Ovary (tissue), 10 donors: ENCODE measurements around the gene USP17L11. TPM values are rescaled to one million over a fixed set of nuclear protein-coding genes. Genes with fewer than 3 reads are reported as not detected.
A peak's percentile ranks its signal among the peaks of the same experiment; 100 is the strongest.
"Not testable (repeated sequence)": the region's sequence is repeated elsewhere in the genome, so short reads cannot be mapped to it uniquely, and the experiment has no call there.

ENCODE experiments used
- DNase-seq, 5 donors: peaks; one replicate each; pipeline ENCODE4 v3.0.0-alpha.2; 2019 to 2020
- H3K27ac ChIP-seq, 2 donors: fragments of 200-600 bp; one replicate each; pipeline versions ENCODE4 v1.5.1 to v1.8.0; 2019 to 2022
- H3K27me3 ChIP-seq: fragments of 200-600 bp; one replicate; pipeline ENCODE4 v1.8.0; 2022
- H3K36me3 ChIP-seq: fragments of 200-600 bp; sonication (generic); one replicate; pipeline ENCODE4 v1.5.1; 2019
- H3K4me1 ChIP-seq: one replicate; pipeline ENCODE4 v1.8.1; 2013; ENCODE audit warnings: mild to moderate bottlenecking, moderate library complexity; ENCODE audit not compliant: insufficient read depth
- H3K4me3 ChIP-seq: fragments of 200-600 bp; sonication (generic); one replicate; pipeline ENCODE4 v1.5.1; 2017
- H3K9me3 ChIP-seq, 2 donors: fragments of 200-600 bp in 1 of 2; sonication (generic) in 1 of 2; one replicate each; pipeline versions ENCODE4 v1.5.1 to v1.8.1; 2013 to 2019; ENCODE audit warnings: mild to moderate bottlenecking in 1 of 2, moderate library complexity in 1 of 2
- WGBS, 3 donors: extraction: QIAGEN DNeasy Blood & Tissue Kit in 1 of 3; methylation state at CpG; one replicate each; pipeline versions ENCODE4 v1.1.5 to v1.1.7; 2013 to 2017; 5-methylcytosine and 5-hydroxymethylcytosine counted together
- intact Hi-C, 4 donors: fragments of 100-400 bp; cut with DNase I; formaldehyde crosslinking; loops; one replicate each; pipeline versions ENCODE4 v1.11.0 to v1.15.1; 2022 to 2023
- long read RNA-seq, 3 donors: library from polyadenylated mRNA in 2 of 3; unstranded in 2 of 3; transcript quantifications; one replicate each; pipeline ENCODE4 v2.0.0 and lab custom pipeline, GENCODE V29; 2021 to 2026
- polyA plus RNA-seq, 2 donors: library from polyadenylated mRNA; stranded (reverse); fragments of 200-250 nt in 1 of 2; fragments of 350-450 nt in 1 of 2; fragmentation: Illumina TruSeq in 1 of 2; extraction: RNeasy Lipid Tissue Mini Kit (QIAGEN cat#74804) in 1 of 2; gene quantifications; one replicate each; pipeline ENCODE4 v1.2.3, GENCODE V29; 2013 to 2014
- total RNA-seq, 7 donors: library from RNA; depleted of rRNA in 2 of 7; stranded (reverse); fragments of >200 nt in 2 of 7; fragmentation: NEBNext Ultra II Directional in 3 of 7; extraction: Animal tissue kit (Norgen Biotek cat#: 25700) in 3 of 7; gene quantifications; one replicate each; pipeline versions ENCODE4 v1.1.0 to v1.2.4, GENCODE V29; 2016 to 2023
- donor health status: DM: no; HTN: no; CAD: no; lungs with moderate emphysema.
- donor health status: DM: no; HTN: no; CAD: no.
- donor health status: Bipolar disorder and iron deficiency.
- donor health status: DM: yes; HTN: yes; CAD: no.
- donor health status: DM: no; HTN: no; CAD: no.
- donor health status: DM: yes; HTN: yes; CAD: no.

USP17L11 gene, protein sequence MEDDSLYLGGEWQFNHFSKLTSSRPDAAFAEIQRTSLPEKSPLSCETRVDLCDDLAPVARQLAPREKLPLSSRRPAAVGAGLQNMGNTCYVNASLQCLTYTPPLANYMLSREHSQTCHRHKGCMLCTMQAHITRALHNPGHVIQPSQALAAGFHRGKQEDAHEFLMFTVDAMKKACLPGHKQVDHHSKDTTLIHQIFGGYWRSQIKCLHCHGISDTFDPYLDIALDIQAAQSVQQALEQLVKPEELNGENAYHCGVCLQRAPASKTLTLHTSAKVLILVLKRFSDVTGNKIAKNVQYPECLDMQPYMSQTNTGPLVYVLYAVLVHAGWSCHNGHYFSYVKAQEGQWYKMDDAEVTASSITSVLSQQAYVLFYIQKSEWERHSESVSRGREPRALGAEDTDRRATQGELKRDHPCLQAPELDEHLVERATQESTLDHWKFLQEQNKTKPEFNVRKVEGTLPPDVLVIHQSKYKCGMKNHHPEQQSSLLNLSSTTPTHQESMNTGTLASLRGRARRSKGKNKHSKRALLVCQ
- total RNA-seq (under 1 TPM in 2 of 7 donors, not detected in 5; 0.15 TPM), polyA plus RNA-seq (not detected)
- long read RNA-seq, donor 1, result 0 reads
- long read RNA-seq, donor 2, result 0 reads
- long read RNA-seq, donor 3, result 0 reads

DNA sequence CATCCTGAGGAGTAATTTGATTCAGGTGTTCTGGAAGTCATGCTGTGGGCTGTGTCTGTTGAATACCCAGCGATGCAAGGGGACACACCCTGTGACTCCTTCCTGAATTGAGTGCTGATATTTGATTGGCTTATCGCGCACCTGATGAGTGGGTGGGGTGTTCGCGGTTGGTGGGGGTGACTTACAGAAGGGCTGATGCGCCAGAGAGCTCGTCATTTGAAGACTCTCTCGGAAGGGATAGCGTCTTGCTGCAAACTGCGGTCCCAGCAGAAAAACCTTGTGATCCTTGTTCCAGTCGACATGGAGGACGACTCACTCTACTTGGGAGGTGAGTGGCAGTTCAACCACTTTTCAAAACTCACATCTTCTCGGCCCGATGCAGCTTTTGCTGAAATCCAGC lies at the start of gene USP17L11:
Gene USP17L11 (plus strand): TSS at position 301 of the 400 bp plus-strand sequence. CDS start 0 bp downstream, at position 301.
- H3K27me3 ChIP-seq, intact Hi-C loops, H3K27ac ChIP-seq, H3K9me3 ChIP-seq, DNase-seq, H3K4me1 ChIP-seq, H3K36me3 ChIP-seq, H3K4me3 ChIP-seq: not testable (repeated sequence)
- WGBS, 3 donors, result no CpG with 5 or more reads among the region's 14 CpGs

DNA sequence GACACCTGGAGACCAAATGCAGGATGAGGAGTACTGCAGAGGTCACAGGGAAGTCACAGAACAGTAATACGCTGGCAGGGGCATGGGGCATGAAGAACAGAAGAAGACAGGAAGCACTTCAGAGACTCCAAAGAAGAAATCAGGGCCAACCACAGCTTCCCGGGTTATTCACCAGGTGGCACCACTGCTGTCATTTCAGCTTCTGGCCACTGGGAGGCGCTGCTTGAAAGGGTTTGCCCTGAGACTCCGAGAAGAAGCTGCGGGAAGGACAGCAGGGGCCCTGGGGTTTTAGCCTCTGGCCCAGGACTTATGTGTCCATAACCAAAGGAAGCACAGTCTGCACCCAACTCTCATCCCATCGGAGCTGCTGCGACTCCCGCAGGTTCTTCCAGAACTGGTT lies 49.2 kb upstream of the USP17L11 start:
- H3K36me3 ChIP-seq, intact Hi-C loops: not testable (repeated sequence)

DNA sequence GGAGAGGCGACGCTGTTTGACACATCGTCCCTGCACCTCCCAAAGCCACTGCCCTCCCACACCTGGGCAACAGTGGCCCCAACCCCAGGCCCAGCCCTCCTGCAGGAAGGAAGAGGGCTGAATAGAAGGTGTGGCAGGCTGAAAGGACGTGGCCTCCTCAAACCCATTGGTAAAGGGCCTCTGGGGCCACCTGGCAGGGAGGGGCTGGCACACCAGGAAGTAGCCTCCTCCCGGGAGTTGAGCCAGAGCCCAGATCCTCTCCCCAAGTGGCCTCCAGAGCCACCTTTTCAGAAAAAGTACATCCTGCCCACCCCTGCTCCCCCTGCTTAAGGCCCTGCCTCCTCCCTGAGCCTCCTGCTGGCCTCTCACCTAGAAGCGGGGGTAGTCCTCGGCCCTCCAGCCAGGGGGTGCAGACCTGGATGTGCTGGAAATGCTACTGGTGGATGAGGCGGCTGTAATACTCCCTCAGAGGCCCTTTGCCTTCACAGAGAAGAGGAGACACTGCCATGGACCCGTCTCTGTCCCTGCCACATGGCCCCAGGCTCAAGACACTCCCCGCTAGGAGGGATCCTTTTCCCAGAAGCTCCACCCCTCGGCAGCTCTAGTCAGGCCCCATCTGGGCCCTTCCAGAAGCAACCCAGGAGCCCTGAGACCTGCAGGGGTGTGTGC lies 45.3 kb upstream of the USP17L11 start, which contains the start of gene FAM90A26:
Gene FAM90A26 (plus strand): TSS at position 619 of the 669 bp plus-strand sequence. CDS start 2,764 bp downstream, outside the sequence.
- H3K27me3 ChIP-seq, intact Hi-C loops, H3K4me1 ChIP-seq, H3K36me3 ChIP-seq, H3K9me3 ChIP-seq, DNase-seq, H3K27ac ChIP-seq, H3K4me3 ChIP-seq: not testable (repeated sequence)
- WGBS, 3 donors, result no CpG with 5 or more reads among the region's 11 CpGs

More for the DNA sequence above, 49.2 kb upstream of the USP17L11 start:
- not testable (repeated sequence) for H3K27ac ChIP-seq, H3K4me3 ChIP-seq, H3K9me3 ChIP-seq, H3K27me3 ChIP-seq, H3K4me1 ChIP-seq, DNase-seq
- WGBS, 3 donors, result no CpG with 5 or more reads among the region's 8 CpGs

DNA sequence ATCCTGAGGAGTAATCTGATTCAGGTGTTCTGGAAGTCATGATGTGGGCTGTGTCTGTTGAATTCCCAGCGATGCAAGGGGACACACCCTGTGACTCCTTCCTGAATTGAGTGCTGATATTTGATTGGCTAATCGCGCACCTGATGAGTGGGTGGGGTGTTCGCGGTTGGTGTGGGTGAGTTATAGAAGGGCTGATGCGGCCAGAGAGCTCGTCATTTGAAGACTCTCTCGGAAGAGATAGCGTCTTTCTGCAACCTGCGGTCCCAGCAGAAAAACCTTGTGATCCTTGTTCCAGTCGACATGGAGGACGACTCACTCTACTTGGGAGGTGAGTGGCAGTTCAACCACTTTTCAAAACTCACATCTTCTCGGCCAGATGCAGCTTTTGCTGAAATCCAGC lies 4.8 kb upstream of the USP17L11 start, which contains the start of gene USP17L10:
Gene USP17L10 (plus strand): TSS at position 301 of the 400 bp plus-strand sequence. CDS start 0 bp downstream, at position 301.
- H3K9me3 ChIP-seq, H3K27ac ChIP-seq, H3K27me3 ChIP-seq, H3K4me3 ChIP-seq, H3K36me3 ChIP-seq, intact Hi-C loops, H3K4me1 ChIP-seq, DNase-seq: not testable (repeated sequence)
- WGBS, 3 donors, result no CpG with 5 or more reads among the region's 13 CpGs

DNA sequence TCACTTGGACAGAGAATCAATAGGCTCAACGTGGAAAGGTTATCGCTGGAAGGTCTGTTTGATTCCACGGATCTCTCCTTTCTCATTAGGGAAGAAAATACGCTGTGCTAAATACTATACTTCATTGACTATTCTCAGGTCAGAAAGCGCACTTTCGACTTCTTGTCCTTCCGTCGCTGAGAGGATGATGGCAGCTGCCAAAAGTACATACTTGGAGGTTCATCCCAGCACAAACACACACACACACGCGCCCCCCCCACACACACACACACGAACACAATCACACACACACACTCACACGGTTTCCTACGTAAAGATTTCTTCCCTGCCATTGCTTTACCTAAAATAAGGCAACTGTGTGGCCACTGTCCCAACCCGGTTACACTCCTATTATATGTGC lies 504 bp upstream of the USP17L11 start:
- H3K4me3 ChIP-seq, H3K9me3 ChIP-seq, H3K36me3 ChIP-seq, H3K4me1 ChIP-seq, H3K27ac ChIP-seq, H3K27me3 ChIP-seq, intact Hi-C loops: not testable (repeated sequence)
- 70 to 74% (median 74%) methylated on average over 11 of the region's 14 CpGs for WGBS, 3 donors
- DNase-seq, result peak in 1 of 5 donors; percentile 2

DNA sequence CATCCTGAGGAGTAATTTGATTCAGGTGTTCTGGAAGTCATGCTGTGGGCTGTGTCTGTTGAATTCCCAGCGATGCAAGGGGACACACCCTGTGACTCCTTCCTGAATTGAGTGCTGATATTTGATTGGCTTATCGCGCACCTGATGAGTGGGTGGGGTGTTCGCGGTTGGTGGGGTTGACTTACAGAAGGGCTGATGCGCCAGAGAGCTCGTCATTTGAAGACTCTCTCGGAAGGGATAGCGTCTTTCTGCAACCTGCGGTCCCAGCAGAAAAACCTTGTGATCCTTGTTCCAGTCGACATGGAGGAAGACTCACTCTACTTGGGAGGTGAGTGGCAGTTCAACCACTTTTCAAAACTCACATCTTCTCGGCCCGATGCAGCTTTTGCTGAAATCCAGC lies 4.6 kb downstream of the USP17L11 start, which contains the start of gene USP17L12:
Gene USP17L12 (plus strand): TSS at position 301 of the 400 bp plus-strand sequence. CDS start 0 bp downstream, at position 301.
- WGBS, 3 donors, result no CpG with 5 or more reads among the region's 13 CpGs
- intact Hi-C loops, H3K4me1 ChIP-seq, DNase-seq, H3K4me3 ChIP-seq, H3K27me3 ChIP-seq, H3K36me3 ChIP-seq, H3K9me3 ChIP-seq, H3K27ac ChIP-seq: not testable (repeated sequence)

DNA sequence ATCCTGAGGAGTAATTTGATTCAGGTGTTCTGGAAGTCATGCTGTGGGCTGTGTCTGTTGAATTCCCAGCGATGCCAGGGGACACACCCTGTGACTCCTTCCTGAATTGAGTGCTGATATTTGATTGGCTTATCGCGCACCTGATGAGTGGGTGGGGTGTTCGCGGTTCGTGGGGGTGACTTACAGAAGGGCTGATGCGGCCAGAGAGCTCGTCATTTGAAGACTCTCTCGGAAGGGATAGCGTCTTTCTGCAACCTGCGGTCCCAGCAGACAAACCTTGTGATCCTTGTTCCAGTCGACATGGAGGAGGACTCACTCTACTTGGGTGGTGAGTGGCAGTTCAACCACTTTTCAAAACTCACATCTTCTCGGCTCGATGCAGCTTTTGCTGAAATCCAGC lies 9.4 kb downstream of the USP17L11 start, which contains the start of gene USP17L13:
Gene USP17L13 (plus strand): TSS at position 301 of the 400 bp plus-strand sequence. CDS start 0 bp downstream, at position 301.
- H3K9me3 ChIP-seq, H3K36me3 ChIP-seq, intact Hi-C loops, H3K27me3 ChIP-seq, DNase-seq, H3K4me3 ChIP-seq, H3K4me1 ChIP-seq, H3K27ac ChIP-seq: not testable (repeated sequence)
- WGBS, 3 donors, result no CpG with 5 or more reads among the region's 14 CpGs

DNA sequence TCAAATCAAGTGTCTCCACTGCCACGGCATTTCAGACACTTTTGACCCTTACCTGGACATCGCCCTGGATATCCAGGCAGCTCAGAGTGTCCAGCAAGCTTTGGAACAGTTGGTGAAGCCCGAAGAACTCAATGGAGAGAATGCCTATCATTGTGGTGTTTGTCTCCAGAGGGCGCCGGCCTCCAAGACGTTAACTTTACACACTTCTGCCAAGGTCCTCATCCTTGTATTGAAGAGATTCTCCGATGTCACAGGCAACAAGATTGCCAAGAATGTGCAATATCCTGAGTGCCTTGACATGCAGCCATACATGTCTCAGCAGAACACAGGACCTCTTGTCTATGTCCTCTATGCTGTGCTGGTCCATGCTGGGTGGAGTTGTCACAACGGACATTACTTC lies 15.0 kb downstream of the USP17L11 start:
- H3K27ac ChIP-seq, H3K4me3 ChIP-seq, H3K27me3 ChIP-seq, intact Hi-C loops, H3K4me1 ChIP-seq, H3K9me3 ChIP-seq, H3K36me3 ChIP-seq: not testable (repeated sequence)
- 84 to 89% (median 86%) methylated on average over 5 of the region's 8 CpGs for WGBS, 3 donors
- peak in 2 of 5 donors; percentile 4 to 32 for DNase-seq

DNA sequence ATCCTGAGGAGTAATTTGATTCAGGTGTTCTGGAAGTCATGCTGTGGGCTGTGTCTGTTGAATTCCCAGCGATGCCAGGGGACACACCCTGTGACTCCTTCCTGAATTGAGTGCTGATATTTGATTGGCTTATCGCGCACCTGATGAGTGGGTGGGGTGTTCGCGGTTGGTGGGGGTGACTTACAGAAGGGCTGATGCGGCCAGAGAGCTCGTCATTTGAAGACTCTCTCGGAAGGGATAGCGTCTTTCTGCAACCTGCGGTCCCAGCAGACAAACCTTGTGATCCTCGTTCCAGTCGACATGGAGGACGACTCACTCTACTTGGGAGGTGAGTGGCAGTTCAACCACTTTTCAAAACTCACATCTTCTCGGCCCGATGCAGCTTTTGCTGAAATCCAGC lies 18.9 kb downstream of the USP17L11 start, which contains the start of gene USP17L15:
Gene USP17L15 (plus strand): TSS at position 301 of the 400 bp plus-strand sequence. CDS start 0 bp downstream, at position 301.
- intact Hi-C loops, H3K36me3 ChIP-seq, H3K27me3 ChIP-seq, H3K27ac ChIP-seq, DNase-seq, H3K4me1 ChIP-seq, H3K9me3 ChIP-seq, H3K4me3 ChIP-seq: not testable (repeated sequence)
- no CpG with 5 or more reads among the region's 15 CpGs for WGBS, 3 donors

DNA sequence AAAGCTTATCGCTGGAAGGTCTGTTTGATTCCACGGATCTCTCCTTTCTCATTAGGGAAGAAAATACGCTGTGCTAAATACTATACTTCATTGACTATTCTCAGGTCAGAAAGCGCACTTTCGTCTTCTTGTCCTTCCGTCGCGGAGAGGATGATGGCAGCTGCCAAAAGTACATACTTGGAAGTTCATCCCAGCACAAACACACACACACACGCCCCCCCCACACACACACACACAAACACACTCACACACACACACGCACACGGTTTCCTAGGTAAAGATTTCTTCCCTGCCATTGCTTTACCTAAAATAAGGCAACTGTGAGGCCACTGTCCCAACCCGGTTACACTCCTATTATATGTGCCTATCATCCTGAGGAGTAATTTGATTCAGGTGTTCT lies 23.3 kb downstream of the USP17L11 start:
- H3K9me3 ChIP-seq, intact Hi-C loops, H3K4me3 ChIP-seq, H3K27me3 ChIP-seq, H3K4me1 ChIP-seq, H3K36me3 ChIP-seq, H3K27ac ChIP-seq: not testable (repeated sequence)
- peak in 3 of 5 donors; percentile 1 to 17 (median 4) for DNase-seq
- WGBS, 3 donors, result 67 to 68% methylated on average over 3 to 9 of the region's 12 CpGs; no CpG with 5 or more reads in 1 of the 3 donors

DNA sequence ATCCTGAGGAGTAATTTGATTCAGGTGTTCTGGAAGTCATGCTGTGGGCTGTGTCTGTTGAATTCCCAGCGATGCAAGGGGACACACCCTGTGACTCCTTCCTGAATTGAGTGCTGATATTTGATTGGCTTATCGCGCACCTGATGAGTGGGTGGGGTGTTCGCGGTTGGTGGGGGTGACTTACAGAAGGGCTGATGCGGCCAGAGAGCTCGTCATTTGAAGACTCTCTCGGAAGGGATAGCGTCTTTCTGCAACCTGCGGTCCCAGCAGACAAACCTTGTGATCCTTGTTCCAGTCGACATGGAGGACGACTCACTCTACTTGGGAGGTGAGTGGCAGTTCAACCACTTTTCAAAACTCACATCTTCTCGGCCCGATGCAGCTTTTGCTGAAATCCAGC lies 28.4 kb downstream of the USP17L11 start, which contains the start of gene USP17L17:
Gene USP17L17 (plus strand): TSS at position 301 of the 400 bp plus-strand sequence. CDS start 0 bp downstream, at position 301.
- H3K4me1 ChIP-seq, DNase-seq, H3K36me3 ChIP-seq, H3K4me3 ChIP-seq, intact Hi-C loops, H3K27ac ChIP-seq, H3K9me3 ChIP-seq, H3K27me3 ChIP-seq: not testable (repeated sequence)
- WGBS, 3 donors, result 89 to 97% (median 90%) methylated on average over 5 to 14 of the region's 14 CpGs
